Parathyroid adenoma (tissue), 2 donors: ENCODE results near the gene MAPK7.

ENCODE experiments used
- H2AFZ ChIP-seq: fragments of 300-600 bp; sonication (generic); one replicate; pipeline ENCODE4 v1.7.0; 2017; ENCODE audit warnings: antibody characterized with exemption, mild to moderate bottlenecking
- H3K27ac ChIP-seq: fragments of 300-600 bp; sonication (generic); one replicate; pipeline ENCODE4 v1.7.0; 2017
- H3K27me3 ChIP-seq: fragments of 300-600 bp; sonication (generic); one replicate; pipeline ENCODE4 v1.7.0; 2017; ENCODE audit warnings: low read length; ENCODE audit not compliant: control insufficient read depth, insufficient read depth
- H3K36me3 ChIP-seq: fragments of 300-600 bp; sonication (generic); one replicate; pipeline ENCODE4 v1.7.0; 2017; ENCODE audit warnings: low read length; ENCODE audit not compliant: control insufficient read depth, insufficient read depth
- H3K4me1 ChIP-seq: fragments of 300-600 bp; sonication (generic); one replicate; pipeline ENCODE4 v1.7.0; 2017; ENCODE audit warnings: control low read depth
- H3K4me2 ChIP-seq: fragments of 300-600 bp; sonication (generic); one replicate; pipeline ENCODE4 v1.7.0; 2017; ENCODE audit warnings: low read length
- H3K4me3 ChIP-seq: fragments of 300-600 bp; sonication (generic); one replicate; pipeline ENCODE4 v1.7.0; 2017; ENCODE audit warnings: low read depth, low read length
- H3K79me2 ChIP-seq: fragments of 300-600 bp; sonication (generic); one replicate; pipeline ENCODE4 v1.7.0; 2017; ENCODE audit warnings: control low read depth
- H3K9ac ChIP-seq: fragments of 300-600 bp; sonication (generic); one replicate; pipeline ENCODE4 v1.7.0; 2017; ENCODE audit warnings: mild to moderate bottlenecking
- H3K9me3 ChIP-seq: fragments of 300-600 bp; sonication (generic); one replicate; pipeline ENCODE4 v1.7.0; 2017; ENCODE audit warnings: low read length; ENCODE audit not compliant: control insufficient read depth
- CTCF ChIP-seq: fragments of 300-600 bp; sonication (generic); IDR thresholded peaks from one replicate; pipeline ENCODE4 v1.7.0; 2017; ENCODE audit warnings: antibody characterized with exemption, mild to moderate bottlenecking
- donor health status: primary hyperparathyroidism.

MAPK7 gene

GRCh38 chr17:19386051-19386929, 8.0 kb downstream of the MAPK7 start:
- Histone ChIP-seq H3K4me1 (peaks cover 23% of the 10 kb centered on the region), H3K9ac (no peak overlapping the region), H3K27ac (no peak overlapping the region), H3K36me3 (no peaks in the 10 kb centered on the region), H3K27me3 (no peaks in the 10 kb centered on the region), H3K4me3 (no peak overlapping the region), H2AFZ (no peak overlapping the region), H3K9me3 (no peaks in the 10 kb centered on the region), H3K79me2 (no peaks in the 10 kb centered on the region), H3K4me2 (no peak overlapping the region)
- no peak for TF ChIP-seq CTCF

- no peaks in the 10 kb centered on the region for H3K27me3 ChIP-seq
- H3K4me1 ChIP-seq, result peaks cover 23% of the 10 kb centered on the region
- no peak within 1 kb of the TSS for H3K4me3 ChIP-seq
Observed at GRCh38 chr17:19386974-19387920, 8.9 kb downstream of the MAPK7 start, which contains the start of gene MFAP4. TSS of gene MFAP4 (minus strand) at chr17:19387190. CDS start at chr17:19387155, 35 bp downstream.

GRCh38 chr17:19387921-19388521, 9.7 kb downstream of the MAPK7 start:
- peak overlapping the region; percentile 29 for H2AFZ ChIP-seq
- H3K79me2 ChIP-seq, result no peaks in the 10 kb centered on the region
- H3K4me2 ChIP-seq, result peak overlapping the region; percentile 17
- H3K9ac ChIP-seq, result no peak overlapping the region
- H3K4me1 ChIP-seq, result peaks cover 23% of the 10 kb centered on the region
- no peaks in the 10 kb centered on the region for H3K36me3 ChIP-seq
- H3K9me3 ChIP-seq, result no peaks in the 10 kb centered on the region
- peak overlapping the region; percentile 64 for H3K27ac ChIP-seq
- H3K27me3 ChIP-seq, result no peaks in the 10 kb centered on the region
- H3K4me3 ChIP-seq, result no peak overlapping the region
- no peak for TF ChIP-seq CTCF

More at GRCh38 chr17:19386974-19387920, 8.9 kb downstream of the MAPK7 start, which contains the start of gene MFAP4:
- H3K27ac ChIP-seq, result peak within 1 kb of the TSS; percentile 64
- TF ChIP-seq CTCF, result no peak
- no peaks in the 10 kb centered on the region for H3K9me3 ChIP-seq
- H2AFZ ChIP-seq, result peak within 1 kb of the TSS; percentile 29
- no peaks in the 10 kb centered on the region for H3K36me3 ChIP-seq
- peak within 1 kb of the TSS; percentile 17 for H3K4me2 ChIP-seq
- no peaks in the 10 kb centered on the region for H3K79me2 ChIP-seq
- no peak within 1 kb of the TSS for H3K9ac ChIP-seq

GRCh38 chr17:19388791-19389785, 10.8 kb downstream of the MAPK7 start:
- Histone ChIP-seq H3K27me3 (no peaks in the 10 kb centered on the region), H3K4me3 (no peak overlapping the region), H3K4me2 (no peak overlapping the region), H3K27ac (peak overlapping the region; percentile 64), H3K79me2 (no peaks in the 10 kb centered on the region), H3K9ac (no peak overlapping the region), H3K4me1 (peaks cover 23% of the 10 kb centered on the region), H3K36me3 (no peaks in the 10 kb centered on the region), H2AFZ (no peak overlapping the region), H3K9me3 (no peaks in the 10 kb centered on the region)
- no peak for TF ChIP-seq CTCF
